Glomerular visceral epithelial cell (primary cell): ENCODE results near the gene OPA1.

Source experiments
- DNase-seq: peaks from one replicate; pipeline ENCODE4 v3.0.0-alpha.2; 2016; ENCODE audit errors: extremely low spot score

Gene OPA1

DNA sequence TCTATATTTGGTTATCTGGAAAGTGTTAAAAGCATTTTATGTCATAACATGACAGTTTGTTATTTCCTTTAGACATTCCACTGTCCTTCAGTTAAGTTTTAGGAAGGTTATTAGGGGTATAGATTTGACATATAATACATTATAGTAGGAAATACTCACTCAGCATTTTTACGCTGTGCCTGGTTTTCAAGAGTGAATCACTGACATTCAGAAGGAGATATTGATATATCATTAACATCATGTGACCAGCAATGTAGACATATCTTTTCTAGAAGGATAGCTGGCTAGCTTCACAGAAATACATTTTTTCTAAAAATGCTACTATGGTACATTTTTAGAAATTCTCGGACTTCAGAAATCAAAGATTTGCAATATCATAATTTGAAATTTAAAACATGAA, 57.6 kb downstream of the OPA1 start:
- DNase-seq: no peak

DNA sequence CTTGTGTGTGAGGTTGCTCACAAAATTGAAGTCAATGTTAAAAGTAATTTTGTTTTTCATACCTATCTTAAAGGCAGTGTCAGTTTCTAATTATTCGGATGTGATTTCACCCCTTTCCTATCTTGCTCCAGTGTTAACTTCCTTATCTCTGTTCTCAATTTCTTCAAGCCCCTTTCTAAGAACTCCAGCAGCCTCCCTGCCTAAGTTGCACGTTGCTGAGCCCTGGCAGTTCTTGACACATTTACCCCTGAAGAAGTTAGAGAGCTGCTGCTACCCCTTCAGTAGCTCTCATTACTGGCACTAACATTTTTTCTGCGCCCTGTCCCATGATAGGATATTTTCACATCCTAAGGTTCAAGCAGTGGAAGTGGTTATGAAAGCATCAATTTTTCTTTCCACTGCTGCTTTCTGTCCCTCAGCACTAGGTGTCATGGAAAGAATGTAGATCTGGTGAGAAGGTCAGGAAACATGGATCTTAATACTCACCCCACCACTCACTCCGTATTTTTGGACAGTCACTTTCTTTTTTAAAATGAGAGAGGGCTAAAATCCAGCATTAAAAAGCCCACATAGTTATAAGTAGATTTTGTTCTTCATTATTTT, 62.9 kb downstream of the OPA1 start:
- no peak for DNase-seq

DNA sequence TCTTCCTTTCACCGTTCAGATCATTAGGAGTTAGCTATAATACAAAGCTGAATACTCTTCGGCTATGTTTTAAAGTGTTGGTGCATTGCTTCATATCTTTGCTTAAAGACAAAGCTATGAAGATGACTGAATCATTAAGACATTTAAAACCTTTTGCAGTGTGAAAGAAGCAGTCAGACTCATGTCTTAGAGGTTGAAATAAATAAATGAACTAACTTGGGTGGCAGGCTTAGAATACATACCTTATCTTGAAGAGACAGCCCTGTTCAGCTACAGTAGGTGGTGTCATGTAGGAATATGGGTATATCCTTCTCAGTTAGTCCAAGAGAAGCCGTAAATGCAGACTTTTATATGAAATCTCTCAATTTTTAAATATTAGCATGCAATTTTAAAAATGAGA, 63.4 kb downstream of the OPA1 start:
- DNase-seq: no peak

DNA sequence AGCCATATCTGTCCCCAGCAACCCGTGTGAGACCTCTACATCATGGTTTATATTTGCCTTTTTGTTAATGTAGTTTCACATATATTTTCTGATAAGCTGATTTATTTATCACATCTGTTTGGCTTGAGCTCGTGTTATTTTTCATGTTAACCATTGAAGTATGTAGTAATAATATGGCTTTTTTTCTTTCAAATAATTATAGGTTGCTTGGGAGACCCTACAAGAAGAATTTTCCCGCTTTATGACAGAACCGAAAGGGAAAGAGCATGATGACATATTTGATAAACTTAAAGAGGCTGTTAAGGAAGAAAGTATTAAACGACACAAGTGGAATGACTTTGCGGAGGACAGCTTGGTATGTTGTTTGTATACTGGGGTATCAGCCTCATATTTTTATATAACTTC, 63.9 kb downstream of the OPA1 start:
- DNase-seq: no peak

DNA sequence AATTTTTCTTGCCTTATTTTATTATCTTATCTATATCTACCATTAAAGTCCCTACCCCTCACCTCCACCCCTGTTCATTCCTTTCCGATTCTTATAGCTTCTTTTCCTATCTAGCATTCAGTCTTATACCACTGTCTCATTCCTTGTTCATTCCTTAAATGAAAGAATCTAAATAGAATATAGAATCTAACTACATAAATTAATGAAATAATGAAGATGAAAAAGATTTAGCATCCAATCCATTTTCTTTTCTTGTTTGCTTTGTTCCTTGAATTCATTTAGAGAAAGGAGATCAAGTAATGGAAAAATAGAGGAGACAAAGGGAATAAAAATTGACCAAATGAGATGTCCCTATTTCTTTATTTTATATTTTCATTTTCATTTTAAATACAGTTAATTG, 67.2 kb downstream of the OPA1 start:
- DNase-seq: no peak

DNA sequence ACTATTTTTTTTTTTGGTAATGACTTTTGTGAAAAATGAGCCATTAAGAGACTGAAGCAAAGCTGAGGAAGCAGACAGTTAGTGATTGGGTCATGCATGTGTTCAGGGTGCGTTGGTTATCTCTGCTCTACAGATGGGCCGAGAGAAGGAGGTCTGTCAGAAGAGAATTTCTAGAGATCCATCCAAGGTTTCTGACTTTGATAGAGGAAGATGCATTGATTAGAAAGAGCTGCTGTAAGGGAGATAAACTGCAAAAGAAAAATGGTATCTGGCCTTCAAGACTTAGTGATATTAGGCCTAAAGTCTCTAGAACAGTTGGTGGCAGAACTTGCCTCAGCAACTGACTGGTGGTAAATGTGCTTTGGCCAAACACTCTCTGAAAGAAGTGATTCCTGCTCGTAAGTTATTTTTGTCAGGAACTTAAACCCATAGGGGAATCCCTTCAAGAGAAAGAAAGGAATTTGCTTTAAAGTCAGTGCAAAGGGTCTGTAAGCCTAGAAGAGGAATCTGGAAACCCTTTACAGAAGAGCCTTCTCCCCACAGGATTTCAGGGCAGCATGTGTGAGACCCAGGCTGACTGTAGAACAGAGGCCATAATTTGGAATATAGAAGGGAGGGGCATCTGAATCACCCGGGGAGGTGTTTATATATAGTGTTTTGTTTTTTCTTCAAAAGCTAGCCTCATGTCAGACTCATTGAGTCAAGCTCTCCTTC, 67.8 kb downstream of the OPA1 start:
- no peak for DNase-seq

DNA sequence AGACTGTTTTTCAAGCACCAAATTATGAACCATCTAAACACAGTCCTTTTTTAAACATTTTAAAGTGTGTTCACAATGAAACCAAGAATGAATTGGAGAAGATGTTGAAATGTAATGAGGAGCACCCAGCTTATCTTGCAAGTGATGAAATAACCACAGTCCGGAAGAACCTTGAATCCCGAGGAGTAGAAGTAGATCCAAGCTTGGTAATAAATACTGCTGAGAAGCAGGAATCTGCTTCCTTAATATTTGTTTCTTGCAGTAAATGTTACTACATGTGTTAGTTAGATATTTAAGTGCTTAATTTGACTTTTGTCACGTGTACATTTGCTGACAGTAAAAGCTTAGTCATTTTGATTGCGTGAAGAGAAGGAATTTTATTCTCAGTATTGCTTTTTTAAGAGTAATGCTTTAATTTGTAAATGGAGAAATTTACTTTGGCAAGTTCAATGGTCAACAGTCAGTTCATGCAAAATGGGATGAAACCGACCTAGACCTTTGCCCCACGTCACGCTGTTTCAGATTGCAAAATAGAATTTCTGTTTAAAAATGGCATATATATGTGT, 69.8 kb downstream of the OPA1 start:
- no peak for DNase-seq

DNA sequence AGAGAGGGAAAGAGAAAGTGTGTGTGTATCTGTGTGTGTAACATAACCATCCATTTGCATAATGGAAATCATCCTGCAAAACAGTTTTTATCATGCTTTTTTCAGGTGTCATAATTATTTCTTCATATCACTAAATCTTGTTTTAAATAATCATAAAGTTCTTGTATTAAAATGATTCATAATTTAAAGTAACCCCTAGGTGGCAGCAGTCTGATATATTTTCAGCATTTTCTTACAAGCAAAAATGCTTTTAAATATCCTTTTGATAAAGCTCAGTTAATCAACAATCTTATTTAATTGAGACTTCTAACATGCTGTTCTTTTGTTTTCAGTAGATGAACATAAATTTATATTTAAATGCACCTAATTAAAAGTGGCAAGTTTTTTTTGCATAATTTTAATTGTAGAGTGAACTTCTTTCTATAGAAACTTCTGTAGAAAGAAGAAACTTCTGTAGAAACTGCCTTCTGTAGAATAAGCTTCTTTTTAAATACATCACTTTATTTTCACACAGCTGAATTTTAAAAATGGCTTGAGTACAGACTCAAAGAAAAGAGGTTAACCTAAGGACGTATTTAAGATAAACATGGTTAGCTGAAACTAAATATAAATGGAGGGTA, 72.5 kb downstream of the OPA1 start:
- peak; percentile 24 for DNase-seq

DNA sequence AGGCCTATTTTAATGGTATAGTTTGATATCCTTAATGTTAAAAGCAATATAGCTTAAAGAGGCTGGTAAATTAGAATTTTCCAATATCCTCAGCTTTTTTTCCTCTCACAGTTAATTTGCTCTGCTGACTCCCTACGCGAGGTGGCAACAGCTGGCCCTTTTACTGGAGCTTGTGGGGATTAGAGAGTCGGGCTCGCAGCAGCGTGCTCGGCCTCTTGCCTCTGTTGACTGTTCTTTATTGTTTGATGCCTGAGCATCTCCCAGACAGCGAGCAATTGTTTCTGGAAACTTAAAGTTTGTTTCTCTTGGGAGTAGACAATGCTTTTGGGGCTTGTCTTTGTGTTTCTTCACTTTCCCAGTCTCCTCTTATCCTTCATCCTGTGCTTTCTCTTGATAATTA, 80.8 kb downstream of the OPA1 start:
- DNase-seq: no peak

DNA sequence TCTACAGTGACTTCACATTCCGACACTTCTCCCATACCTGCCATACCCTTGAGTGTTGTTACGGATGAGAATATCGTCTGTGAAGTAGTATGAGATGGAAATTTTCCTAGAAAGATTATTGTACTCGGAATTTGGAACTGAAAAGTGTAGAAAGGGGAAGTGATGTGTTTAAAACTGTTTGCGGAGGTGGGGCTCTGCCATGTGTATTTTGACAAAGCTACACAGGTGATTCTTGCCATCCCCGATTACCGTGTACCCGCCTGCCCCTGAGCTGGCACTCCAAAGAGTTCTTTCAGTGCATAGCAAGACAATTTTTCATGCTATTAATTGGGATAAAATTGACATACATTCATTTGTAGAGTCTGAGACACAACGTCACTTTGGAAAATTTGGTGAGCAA, 81.7 kb downstream of the OPA1 start:
- no peak for DNase-seq

DNA sequence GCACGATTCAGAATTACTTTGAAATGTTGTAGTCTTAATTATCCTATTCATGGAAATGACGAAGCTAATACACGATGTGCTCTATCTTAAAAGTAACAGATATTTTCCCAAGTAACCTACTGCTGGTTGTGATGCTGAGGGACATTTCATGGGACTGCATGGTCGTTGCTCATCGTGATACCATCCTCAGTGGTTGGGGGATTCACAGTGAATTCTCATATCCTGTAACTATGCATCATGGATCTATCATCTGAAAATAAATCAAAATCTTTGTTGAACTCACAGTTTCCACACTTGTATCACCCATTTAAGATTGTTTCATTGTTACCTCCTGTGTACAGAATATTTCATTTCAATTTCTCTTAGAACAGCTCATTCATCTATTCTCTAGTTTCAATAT, 84.7 kb downstream of the OPA1 start:
- no peak for DNase-seq

DNA sequence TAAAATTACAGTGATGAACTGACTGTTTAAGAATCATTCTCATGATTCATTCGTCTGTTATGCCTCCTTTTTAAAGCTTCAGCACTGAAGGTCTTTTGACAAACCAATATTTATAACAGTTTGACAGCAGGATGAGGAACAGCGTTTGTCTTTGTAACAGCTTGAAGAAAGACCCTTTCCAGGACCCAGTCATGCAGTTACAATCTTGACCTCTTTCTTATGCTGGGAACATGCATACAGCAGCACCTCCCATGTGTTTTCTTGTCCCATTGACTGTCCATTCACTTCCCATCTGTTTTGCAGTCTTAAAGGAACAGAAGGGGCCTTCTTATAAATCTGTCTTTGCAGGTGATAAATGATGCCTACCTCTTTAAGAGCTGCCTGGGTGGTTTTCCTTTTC, 87.2 kb downstream of the OPA1 start:
- peak; percentile 2 for DNase-seq

DNA sequence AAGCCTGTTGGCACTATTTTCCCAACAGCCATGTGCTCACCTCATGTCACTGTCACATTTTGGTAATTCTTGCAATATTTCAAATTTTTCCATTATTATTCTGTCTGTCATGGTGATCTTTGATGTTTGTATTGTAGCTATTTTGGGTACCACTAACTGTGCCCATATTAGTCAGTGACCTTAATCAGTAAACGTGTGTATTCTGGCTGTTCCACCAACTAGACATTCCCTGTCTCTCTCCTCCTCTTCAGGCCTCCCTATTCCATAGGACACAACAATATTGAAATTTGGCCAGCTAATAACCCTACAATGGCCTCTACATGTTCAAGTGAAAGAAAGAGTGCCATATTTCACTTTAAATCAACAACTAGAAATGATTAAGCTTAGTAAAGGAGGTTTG, 88.6 kb downstream of the OPA1 start:
- DNase-seq: no peak

DNA sequence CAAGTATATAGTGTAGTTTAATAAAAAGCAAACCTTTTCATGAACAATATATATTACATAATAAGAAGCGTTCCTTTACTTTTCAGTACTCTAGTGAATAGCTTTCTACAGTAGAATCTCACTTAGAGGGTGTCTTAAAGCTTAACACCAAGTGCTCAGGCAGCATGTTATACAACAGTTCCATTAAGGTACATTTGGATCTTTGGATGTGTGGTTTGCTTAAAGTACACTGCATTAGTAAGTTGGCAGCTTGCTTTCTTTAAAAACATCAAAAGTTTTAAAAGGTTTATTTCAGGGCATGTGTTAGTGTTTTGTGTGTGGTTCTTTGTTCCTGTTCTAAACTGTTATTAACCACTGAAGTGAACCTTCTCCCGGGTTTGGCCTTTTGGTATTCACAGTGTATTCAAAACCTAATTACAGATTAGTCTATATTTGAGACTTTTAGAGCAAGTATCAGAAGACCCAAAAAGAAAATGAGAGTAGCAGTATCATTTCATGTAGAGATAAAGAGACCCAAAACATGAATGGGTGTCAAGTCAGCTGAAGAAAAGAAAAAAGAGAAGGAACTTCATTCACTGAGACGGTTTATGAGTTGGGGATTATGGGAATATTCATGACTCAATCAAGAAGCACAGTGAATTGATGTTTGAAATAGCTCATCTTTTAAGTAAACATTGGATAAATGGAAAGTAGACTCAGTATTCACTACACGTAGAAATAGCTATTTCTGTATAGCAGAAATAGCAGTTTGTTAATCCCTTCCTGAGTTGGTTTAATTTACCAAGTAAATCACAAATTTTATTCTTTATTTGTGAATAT, 93.9 kb downstream of the OPA1 start:
- no peak for DNase-seq

DNA sequence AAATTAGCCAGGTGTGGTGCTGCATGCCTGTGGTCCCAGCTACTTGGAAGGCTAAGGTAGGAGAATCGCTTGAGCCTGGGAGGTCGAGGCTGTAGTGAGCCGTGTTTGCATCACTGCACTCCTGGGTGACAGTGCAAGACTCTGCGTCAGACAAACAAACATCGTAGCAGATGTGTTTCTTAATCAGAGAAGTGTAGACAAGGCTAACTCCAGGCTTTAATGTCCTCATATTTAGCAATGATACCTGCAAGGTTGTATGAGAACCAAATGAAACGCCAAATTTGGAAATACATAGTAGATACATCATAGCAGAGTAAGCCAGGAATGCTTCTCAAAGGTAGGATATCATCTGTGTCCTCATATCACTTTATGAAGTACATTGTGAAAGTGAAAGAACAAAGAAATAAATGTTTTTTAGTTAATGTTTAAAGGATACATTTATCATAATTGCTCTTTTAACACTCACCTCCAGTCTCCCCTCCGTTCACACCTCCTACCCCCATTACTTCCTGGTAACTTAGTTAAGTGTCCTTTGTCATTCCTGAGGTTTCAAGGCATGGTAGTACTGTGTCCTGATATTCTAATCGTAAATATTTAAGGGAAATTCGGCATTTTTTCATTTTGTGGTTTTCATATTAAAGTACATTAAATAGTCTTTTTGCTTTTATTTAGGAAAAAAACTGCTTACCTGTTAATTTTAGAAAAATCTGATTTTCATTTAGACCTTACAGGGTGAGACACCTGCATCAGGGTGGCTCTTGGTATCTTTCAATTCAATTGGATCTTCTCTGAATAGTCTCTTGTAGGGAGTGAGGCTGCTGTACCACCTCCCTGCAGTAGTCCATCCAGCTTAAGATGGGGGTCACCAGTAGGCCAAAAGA, 96.1 kb downstream of the OPA1 start:
- DNase-seq: no peak

DNA sequence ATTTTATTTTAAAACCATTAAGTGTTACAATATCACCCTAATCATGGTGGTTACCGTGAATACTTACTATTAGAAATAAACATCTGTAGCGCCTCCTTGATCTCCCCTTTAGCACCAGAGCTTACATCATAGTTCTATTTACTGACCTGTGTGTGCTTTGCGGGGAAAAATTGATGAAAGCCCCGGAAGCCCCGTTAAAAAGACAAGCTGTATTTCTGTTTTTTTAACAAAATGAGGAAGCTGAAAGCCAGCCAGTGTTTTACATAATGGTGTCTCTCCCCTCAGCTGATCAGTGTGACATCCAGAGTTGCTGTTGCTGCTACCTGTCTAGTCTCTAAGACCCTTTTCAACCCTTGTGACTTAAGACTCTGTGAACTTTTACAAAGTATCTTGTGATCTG, 100.8 kb downstream of the OPA1 start:
- no peak for DNase-seq

DNA sequence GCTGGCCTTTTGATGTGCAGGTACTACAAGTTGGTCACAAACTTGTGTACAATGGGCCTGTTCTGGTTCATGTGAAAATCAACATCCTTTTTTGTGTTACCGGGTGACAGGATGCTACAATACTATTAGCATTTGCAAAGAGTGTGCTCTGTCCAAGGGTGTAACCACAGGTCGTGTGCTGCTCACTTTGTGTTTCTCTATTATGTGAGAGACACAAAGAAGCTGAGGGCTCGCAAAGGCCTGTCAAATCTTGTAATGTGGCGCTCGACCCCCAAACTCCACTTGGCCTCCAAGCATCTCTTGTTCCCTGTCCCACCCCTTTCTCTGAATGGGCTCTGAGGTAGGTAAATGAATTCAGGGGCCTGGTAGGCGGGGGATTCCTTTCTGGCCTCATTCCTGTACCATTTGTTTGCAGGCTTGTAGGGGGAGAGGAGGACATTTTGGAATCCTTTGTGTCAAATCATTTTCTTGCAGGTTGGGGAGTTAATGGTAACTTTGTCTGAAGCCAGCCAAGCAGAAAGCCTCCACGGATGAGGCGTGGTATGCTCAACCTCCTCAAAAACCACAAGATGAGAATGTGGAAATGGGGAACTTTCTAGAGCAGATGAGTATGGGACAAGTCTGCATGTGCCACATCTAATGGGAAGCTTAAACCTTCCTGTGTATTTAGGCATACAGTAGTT, 109.1 kb downstream of the OPA1 start:
- peak; percentile 68 for DNase-seq

DNA sequence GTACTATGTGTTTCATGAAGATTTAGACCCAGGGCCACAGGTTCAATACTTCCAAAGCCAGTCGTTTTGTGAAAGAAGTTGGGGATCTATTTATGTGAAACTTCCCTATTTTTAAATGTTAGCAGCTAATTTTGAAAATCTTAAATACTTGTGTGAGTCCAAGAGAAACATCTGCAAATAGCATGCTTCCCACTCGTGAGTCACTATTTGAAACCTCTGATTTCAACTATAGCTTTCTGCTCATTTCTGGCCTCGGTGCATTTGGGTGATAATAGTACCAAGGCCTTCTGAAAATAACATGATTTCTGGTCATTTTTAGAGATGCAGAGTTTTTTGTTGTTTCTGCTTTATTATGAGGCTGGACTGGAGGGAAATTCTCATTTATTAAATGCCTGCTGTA, 110.0 kb downstream of the OPA1 start:
- DNase-seq: no peak

DNA sequence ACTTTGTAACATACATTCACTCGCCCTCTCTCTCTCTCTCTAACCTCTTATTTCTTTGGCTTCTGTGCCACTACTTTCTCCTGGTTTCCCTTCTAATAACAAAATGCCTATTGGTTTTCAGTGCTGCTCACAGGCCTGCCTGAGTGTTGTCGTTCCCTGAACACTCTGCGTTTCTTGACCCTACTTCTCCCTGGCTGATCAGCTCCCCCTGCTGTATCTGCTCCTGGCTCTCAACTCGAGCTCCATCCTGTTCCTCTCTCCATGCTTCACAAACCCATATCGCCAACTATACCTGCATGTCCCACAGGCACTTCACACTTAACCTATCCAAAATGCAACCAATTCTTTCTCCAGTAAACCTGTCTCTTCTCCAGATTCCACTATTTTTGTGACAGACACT, 111.4 kb downstream of the OPA1 start:
- DNase-seq: no peak

DNA sequence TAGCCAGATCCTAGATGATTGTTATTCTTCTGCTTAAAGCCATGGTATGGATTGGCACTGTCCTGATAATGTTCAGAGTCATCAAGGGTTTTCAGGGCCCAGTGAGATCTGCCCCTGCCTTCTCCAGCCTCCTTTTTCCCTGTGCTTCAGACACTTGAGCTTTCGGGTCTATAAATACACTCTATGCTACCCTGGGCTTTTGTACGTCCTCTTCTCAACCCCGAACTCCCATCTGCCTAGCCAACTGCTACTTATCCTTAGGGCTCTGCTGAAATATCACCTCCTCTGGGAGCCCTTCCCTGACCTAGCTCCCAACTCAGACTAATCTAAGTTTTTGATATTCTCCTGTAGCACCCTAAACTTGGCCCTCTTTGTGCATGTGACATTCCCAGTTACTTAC, 115.3 kb downstream of the OPA1 start:
- DNase-seq: no peak
